Measurements from ENCODE around the gene ECHDC3.

ECHDC3 gene

GRCh38 chr10:11713186-11713743, 28.9 kb upstream of the ECHDC3 start:
- Histone ChIP-seq H3K9ac (no peak overlapping the region), H3K9me3 (replicated peaks in 1 of 11) (peaks cover 4 to 21% (median 17%) of the 10 kb centered on the region in 11 experiments; a peak in 19 of 22 replicates), H3K4me2 (peak overlapping the region in 8 of 11 experiments; percentile 2 to 52 (median 38); a peak in 12 of 22 replicates), H4K20me1 (no peaks in the 10 kb centered on the region), H3K36me3 (no peaks in the 10 kb centered on the region), H3K4me3 (no peak overlapping the region), H3K27me3 (no peaks in the 10 kb centered on the region), H3K27ac (peak overlapping the region in 1 of 11 experiments; percentile 13; a peak in 1 of 22 replicates), H3K4me1 (peaks cover 0 to 31% (median 19%) of the 10 kb centered on the region in 10 experiments; a peak in 15 of 20 replicates)
- no peak for TF ChIP-seq Cebpa-rat (IDR thresholded peaks at IDR 0.05)

DNA sequence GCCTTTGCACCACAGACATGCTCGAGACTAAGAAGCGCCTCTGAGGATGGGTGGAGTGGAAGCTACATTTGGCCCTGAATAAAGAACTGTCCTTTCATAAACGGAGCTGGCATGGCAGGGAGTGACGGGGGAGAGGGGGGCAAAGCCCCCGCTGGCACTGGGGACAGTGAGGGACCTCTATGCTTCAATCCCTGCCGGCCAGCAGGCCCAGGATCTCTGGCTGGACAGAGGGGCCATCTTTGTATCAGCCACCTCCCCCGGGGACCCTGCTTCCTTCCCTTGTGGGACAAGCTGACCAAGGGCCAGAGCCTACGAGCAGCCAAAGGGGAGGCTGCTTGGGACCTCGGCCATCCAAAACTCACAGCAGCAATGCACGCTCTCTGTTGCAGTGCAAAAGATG, 28.2 kb upstream of the ECHDC3 start:
- peak overlapping the region in 1 of 11 experiments; percentile 52; a peak in 1 of 22 replicates for H3K4me2 ChIP-seq
- H3K4me1 ChIP-seq, result peaks cover 0 to 31% (median 19%) of the 10 kb centered on the region in 10 experiments; a peak in 15 of 20 replicates
- H3K9me3 ChIP-seq (replicated peaks in 1 of 11), result peaks cover 4 to 21% (median 17%) of the 10 kb centered on the region in 11 experiments; a peak in 19 of 22 replicates
- TF ChIP-seq Cebpa-rat (IDR thresholded peaks at IDR 0.05), result no peak
- no peak overlapping the region for H3K4me3 ChIP-seq
- no peak overlapping the region for H3K27ac ChIP-seq
- H4K20me1 ChIP-seq, result no peaks in the 10 kb centered on the region
- no peak overlapping the region for H3K9ac ChIP-seq
- no peaks in the 10 kb centered on the region for H3K36me3 ChIP-seq
- H3K27me3 ChIP-seq, result no peaks in the 10 kb centered on the region

GRCh38 chr10:11714750-11715365, 27.3 kb upstream of the ECHDC3 start:
- H3K4me1 ChIP-seq, result peaks cover 0 to 34% (median 22%) of the 10 kb centered on the region in 10 experiments; a peak in 15 of 20 replicates
- H3K27ac ChIP-seq, result no peak overlapping the region
- H3K36me3 ChIP-seq, result no peaks in the 10 kb centered on the region
- peaks cover 4 to 21% (median 17%) of the 10 kb centered on the region in 11 experiments; a peak in 19 of 22 replicates for H3K9me3 ChIP-seq (replicated peaks in 1 of 11)
- no peak overlapping the region for H3K4me3 ChIP-seq
- TF ChIP-seq Cebpa-rat (IDR thresholded peaks at IDR 0.05), result no peak
- no peaks in the 10 kb centered on the region for H3K27me3 ChIP-seq
- H3K9ac ChIP-seq, result no peak overlapping the region
- no peak overlapping the region for H3K4me2 ChIP-seq
- no peaks in the 10 kb centered on the region for H4K20me1 ChIP-seq

DNA sequence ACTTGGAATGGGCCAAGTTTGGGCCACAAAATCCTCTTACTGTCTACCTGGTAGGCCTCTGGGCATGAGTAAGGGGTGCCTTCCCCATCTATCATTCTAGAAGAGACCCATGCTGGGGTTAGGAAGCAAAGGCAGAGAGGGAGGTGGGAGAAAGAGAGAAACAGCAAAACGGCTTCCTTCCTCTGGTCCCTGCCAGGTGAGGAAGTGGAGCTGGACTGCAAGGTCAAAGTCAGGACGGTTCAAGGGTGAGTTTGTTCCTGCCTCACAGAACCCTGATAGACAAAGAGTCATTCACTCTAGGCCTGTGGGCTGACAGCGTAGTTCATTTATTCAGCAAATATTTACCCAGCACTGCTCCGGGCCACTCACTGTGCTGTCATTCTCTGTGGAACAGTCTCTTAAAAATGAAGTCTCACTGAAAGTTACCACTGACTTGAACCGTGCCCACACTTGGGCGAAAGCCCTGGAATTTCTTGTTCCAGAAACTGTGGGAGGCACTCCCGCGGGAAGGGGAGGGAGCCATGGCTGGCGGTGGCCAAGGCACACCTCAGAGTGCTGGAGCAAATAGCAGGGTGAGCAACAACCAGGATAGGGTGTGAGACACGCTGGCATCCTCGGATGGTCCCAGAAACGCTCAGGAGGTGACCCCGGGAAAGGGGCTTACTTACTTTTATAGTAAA, 26.2 kb upstream of the ECHDC3 start:
- Histone ChIP-seq H3K9ac (no peak overlapping the region), H3K27ac (no peak overlapping the region; a peak in 1 of 22 replicates), H3K36me3 (no peaks in the 10 kb centered on the region), H3K4me2 (no peak overlapping the region), H4K20me1 (no peaks in the 10 kb centered on the region), H3K4me3 (no peak overlapping the region), H3K4me1 (peaks cover 0 to 34% (median 24%) of the 10 kb centered on the region in 10 experiments; a peak in 15 of 20 replicates), H3K27me3 (no peaks in the 10 kb centered on the region), H3K9me3 (replicated peaks in 1 of 11) (peaks cover 4 to 21% (median 17%) of the 10 kb centered on the region in 11 experiments; a peak in 19 of 22 replicates)
- TF ChIP-seq Cebpa-rat (IDR thresholded peaks at IDR 0.05), result no peak

GRCh38 chr10:11716686-11717085, 25.5 kb upstream of the ECHDC3 start:
- peaks cover 2 to 40% (median 23%) of the 10 kb centered on the region in 10 experiments; a peak in 18 of 20 replicates for H3K4me1 ChIP-seq
- H3K9ac ChIP-seq, result no peak overlapping the region
- no peak overlapping the region for H3K4me3 ChIP-seq
- no peaks in the 10 kb centered on the region for H4K20me1 ChIP-seq
- no peak for TF ChIP-seq Cebpa-rat (IDR thresholded peaks at IDR 0.05)
- no peaks in the 10 kb centered on the region for H3K27me3 ChIP-seq
- H3K36me3 ChIP-seq, result no peaks in the 10 kb centered on the region
- H3K27ac ChIP-seq, result no peak overlapping the region
- peaks cover 4 to 21% (median 17%) of the 10 kb centered on the region in 11 experiments; a peak in 19 of 22 replicates for H3K9me3 ChIP-seq (replicated peaks in 1 of 11)
- no peak overlapping the region for H3K4me2 ChIP-seq

GRCh38 chr10:11719496-11720259, 22.5 kb upstream of the ECHDC3 start:
- Histone ChIP-seq H3K9ac (no peak overlapping the region), H3K4me2 (peak overlapping the region in 5 of 11 experiments; percentile 26 to 75 (median 58); a peak in 8 of 22 replicates), H3K4me1 (peaks cover 11 to 37% (median 22%) of the 10 kb centered on the region in 10 experiments), H3K27ac (peak overlapping the region in 4 of 11 experiments; percentile 4 to 39 (median 15); a peak in 3 of 22 replicates), H3K27me3 (no peaks in the 10 kb centered on the region), H4K20me1 (no peaks in the 10 kb centered on the region), H3K4me3 (no peak overlapping the region), H3K36me3 (no peaks in the 10 kb centered on the region), H3K9me3 (replicated peaks in 1 of 11) (peaks cover 4 to 21% (median 17%) of the 10 kb centered on the region in 11 experiments; a peak in 19 of 22 replicates)
- no peak for TF ChIP-seq Cebpa-rat (IDR thresholded peaks at IDR 0.05)

DNA sequence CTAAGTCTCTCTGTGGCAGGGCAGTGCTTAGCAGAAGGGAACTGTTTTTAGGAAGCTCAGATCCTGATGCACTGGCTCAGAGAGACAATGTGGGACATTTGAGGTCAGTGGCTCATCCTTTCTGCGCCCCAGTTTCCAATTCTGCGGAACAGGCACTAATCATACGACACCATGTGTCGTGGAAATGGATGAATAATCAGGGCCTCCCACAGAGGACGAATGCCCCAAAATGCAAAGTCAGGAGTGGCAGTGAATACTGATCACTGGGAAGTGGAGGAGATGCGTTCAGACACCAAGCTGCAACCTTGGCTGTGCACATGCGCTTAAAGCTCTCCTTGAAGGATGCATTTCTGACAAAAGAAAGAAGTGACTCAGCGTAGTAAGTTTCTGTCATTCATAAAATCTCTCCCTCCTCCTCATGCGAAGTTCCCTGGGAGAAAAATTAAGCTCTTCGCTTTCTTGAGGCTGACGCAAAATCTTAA, 21.9 kb upstream of the ECHDC3 start:
- TF ChIP-seq Cebpa-rat (IDR thresholded peaks at IDR 0.05), result no peak
- peak overlapping the region in 5 of 11 experiments; percentile 26 to 75 (median 58); a peak in 8 of 22 replicates for H3K4me2 ChIP-seq
- peaks cover 4 to 21% (median 17%) of the 10 kb centered on the region in 11 experiments; a peak in 19 of 22 replicates for H3K9me3 ChIP-seq (replicated peaks in 1 of 11)

GRCh38 chr10:11721806-11722205, 20.4 kb upstream of the ECHDC3 start:
- Histone ChIP-seq H3K9ac (0 out of 22 replicates have a peak overlapping the region, but pooled peaks of 1 of the 11 experiments have one; percentile 33), H3K27ac (no peak overlapping the region; a peak in 1 of 22 replicates), H3K9me3 (replicated peaks in 1 of 11) (peaks cover 1 to 15% (median 13%) of the 10 kb centered on the region in 11 experiments; a peak in 19 of 22 replicates), H3K4me2 (peak overlapping the region; percentile 38 to 78 (median 61)), H3K4me3 (no peak overlapping the region), H4K20me1 (no peaks in the 10 kb centered on the region), H3K36me3 (no peaks in the 10 kb centered on the region), H3K27me3 (no peaks in the 10 kb centered on the region), H3K4me1 (peaks cover 11 to 37% (median 22%) of the 10 kb centered on the region in 10 experiments)
- no peak for TF ChIP-seq Cebpa-rat (IDR thresholded peaks at IDR 0.05)

More for the DNA sequence above, 21.9 kb upstream of the ECHDC3 start:
- Histone ChIP-seq H3K4me3 (no peak overlapping the region), H3K36me3 (no peaks in the 10 kb centered on the region), H3K27ac (peak overlapping the region in 4 of 11 experiments; percentile 4 to 39 (median 15); a peak in 3 of 22 replicates), H3K9ac (no peak overlapping the region), H4K20me1 (no peaks in the 10 kb centered on the region), H3K4me1 (peaks cover 11 to 37% (median 22%) of the 10 kb centered on the region in 10 experiments), H3K27me3 (no peaks in the 10 kb centered on the region)
